Ishikawa (cell line): ENCODE measurements around the gene PMEPA1.

ENCODE experiments used
- EGR1 ChIP-seq: IDR thresholded peaks from 2 replicates; pipeline ENCODE4 v1.6.1; 2012
- EP300 ChIP-seq: IDR thresholded peaks from 2 replicates; pipeline ENCODE4 v1.6.1; 2012; ENCODE audit warnings: borderline replicate concordance
- NFIC ChIP-seq: IDR thresholded peaks from 2 replicates; pipeline ENCODE4 v1.6.1; 2012
- TF ChIP-seq, protein P1 (sequence below): IDR thresholded peaks from 2 replicates; pipeline ENCODE4 v1.6.1; 2012
- TF ChIP-seq, protein P2 (sequence below): IDR thresholded peaks from 2 replicates; pipeline ENCODE4 v1.6.1; 2012; ENCODE audit warnings: low read depth, mild to moderate bottlenecking

DNA sequence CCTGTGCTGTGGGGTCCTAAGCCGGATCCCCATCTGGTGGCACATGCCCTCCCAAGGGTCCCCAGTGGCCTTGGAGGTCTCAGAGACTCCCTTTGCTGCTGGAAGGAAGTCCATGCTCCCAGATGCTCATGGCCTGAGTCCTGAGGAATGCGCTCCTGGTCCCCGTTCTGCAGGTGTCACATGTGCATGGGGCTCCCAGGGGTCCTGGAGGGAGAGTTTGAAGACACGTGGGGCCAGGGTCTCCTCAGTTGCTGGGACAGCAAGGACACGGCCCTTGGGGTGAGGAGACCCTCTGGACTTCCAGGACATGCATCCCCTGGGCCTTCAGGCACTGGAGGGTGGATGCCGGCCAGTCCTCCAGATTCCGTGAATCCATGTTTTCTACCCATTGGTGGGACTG lies 101.3 kb downstream of the PMEPA1 start:
- TF ChIP-seq EGR1 = no peak
- no peak for TF ChIP-seq EP300
- TF ChIP-seq, protein P1, sequence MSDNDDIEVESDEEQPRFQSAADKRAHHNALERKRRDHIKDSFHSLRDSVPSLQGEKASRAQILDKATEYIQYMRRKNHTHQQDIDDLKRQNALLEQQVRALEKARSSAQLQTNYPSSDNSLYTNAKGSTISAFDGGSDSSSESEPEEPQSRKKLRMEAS = no peak
- TF ChIP-seq NFIC = no peak
- TF ChIP-seq, protein P2, sequence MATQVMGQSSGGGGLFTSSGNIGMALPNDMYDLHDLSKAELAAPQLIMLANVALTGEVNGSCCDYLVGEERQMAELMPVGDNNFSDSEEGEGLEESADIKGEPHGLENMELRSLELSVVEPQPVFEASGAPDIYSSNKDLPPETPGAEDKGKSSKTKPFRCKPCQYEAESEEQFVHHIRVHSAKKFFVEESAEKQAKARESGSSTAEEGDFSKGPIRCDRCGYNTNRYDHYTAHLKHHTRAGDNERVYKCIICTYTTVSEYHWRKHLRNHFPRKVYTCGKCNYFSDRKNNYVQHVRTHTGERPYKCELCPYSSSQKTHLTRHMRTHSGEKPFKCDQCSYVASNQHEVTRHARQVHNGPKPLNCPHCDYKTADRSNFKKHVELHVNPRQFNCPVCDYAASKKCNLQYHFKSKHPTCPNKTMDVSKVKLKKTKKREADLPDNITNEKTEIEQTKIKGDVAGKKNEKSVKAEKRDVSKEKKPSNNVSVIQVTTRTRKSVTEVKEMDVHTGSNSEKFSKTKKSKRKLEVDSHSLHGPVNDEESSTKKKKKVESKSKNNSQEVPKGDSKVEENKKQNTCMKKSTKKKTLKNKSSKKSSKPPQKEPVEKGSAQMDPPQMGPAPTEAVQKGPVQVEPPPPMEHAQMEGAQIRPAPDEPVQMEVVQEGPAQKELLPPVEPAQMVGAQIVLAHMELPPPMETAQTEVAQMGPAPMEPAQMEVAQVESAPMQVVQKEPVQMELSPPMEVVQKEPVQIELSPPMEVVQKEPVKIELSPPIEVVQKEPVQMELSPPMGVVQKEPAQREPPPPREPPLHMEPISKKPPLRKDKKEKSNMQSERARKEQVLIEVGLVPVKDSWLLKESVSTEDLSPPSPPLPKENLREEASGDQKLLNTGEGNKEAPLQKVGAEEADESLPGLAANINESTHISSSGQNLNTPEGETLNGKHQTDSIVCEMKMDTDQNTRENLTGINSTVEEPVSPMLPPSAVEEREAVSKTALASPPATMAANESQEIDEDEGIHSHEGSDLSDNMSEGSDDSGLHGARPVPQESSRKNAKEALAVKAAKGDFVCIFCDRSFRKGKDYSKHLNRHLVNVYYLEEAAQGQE = no peak
